GM12801 (cell line): Measurements from ENCODE around the gene VAMP5.

Experiments
- CTCF ChIP-seq: IDR thresholded peaks from one replicate; pipeline ENCODE4 v1.5.1; 2011; ENCODE audit warnings: control low read depth; ENCODE audit not compliant: insufficient read length; ENCODE audit errors: extremely low read depth

VAMP5 gene

DNA sequence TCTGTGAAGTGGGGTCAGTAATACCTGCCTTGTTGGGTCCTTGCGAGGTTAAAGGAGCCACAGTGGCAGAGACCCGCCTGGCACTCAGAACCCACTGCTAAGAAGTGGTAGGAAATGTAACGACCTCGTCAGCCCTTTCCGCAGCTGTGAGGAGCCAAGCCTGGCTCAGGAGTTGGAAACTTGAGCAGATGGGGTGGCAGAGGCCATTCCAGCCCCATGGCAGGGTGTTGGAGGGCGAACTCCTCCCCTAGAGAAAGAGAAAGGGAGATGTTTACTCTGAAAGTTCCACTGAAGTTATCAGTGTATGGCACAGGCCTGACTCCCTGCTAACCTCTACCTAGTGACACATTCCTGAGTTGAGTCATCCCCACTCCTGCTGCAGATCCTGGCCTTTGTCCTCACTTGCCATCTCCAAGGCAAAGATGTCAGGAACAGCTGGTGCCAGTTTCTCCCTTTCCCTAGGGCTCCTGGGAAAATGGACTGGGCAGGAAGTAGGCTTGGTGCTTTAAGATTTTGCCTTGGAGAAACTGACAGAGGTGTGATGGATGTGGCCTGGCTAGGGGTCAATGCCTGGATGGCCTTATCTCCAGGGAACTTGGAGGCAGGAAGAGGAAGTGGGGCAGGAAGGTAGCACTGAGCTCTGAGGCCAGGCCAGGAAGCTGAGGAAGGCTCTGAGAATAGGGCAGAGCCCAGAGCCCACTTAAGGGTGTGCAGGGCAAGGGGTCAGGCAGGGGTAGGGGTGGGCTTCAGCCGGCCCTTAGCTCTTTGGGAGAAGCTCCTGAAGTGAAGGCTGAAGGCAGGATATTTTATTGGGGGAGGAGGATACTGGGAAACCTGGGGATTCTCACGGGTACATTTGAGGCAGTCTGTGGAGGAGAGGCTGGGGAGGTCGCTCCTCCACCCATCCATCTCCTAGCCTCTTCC lies 888 bp downstream of the VAMP5 start:
- TF ChIP-seq CTCF: no peak

DNA sequence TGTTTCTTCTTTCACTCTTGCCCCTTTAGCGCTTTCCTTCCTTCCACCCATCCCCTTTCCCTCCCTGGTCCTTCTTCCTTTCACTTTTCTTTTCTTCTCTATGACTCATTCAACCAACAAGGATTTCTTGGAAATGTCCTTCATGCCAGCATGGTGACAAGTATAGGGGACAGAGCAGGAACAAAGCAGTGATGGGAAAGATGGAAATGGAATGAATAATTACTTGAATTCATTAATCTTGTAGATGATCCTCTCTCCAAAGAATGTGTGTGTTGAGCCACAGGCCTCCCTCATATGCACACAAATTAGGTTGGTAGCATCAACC lies 1.5 kb downstream of the VAMP5 start:
- TF ChIP-seq CTCF: no peak

DNA sequence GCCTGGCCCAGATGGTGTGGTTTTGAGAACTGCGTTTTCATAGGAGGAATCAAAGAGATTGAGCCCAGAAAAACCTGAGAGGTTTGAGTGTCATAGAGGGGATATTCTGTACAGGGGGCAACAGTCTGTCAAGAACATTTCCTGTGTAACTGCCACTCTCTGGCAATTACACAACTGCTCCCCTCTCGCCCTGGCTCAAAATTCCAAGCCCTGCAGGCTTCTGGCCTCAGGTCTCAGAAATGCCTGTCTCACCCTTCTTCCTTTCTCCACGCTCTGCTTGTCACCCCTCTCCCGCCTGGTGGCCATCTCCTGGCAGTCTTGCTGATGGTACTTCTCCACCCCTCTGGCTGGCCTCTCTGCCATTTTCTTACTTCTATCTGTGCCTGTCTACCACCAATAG lies 4.0 kb downstream of the VAMP5 start:
- TF ChIP-seq CTCF: no peak

DNA sequence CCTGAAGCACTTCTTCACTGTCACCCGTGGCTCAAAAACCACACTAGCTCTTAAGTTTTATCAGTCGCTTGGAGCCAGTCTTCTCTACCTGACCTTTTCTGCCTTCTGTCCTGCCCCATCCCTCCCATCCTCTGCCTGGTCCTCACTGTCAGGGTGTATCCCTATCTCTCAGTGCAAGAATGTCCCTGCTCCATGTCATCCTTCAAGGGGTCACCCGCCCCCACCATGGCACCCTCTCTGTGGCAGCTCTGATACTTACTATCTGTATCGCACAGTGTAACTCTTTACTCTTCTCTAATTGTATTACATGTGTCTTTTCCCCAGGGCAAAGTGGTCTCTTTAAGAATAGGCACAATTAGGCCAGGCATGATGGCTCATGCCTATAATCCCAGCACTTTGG lies 4.4 kb downstream of the VAMP5 start:
- no peak for TF ChIP-seq CTCF

DNA sequence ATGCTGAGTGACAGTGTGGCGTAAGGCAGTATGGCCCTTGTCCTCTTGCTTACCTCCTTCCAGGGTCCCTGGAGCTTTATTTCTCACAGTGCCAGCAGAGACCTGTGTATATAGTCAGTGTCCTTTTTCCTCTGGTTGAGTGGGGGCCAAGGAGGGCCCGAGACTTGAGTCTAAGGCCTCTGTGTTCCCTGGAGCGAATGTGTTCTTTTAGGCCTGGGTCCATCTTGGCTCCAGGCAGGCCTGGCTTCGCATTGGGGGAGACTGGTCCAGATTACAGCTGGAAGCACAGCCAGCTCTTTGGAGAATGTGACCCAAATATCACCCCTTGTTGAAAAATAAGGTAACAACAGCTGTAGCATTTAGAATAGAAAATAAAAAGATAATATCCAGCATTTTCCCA lies 5.0 kb downstream of the VAMP5 start:
- TF ChIP-seq CTCF: no peak

GRCh38 chr2:85589982-85590791 lies 6.0 kb downstream of the VAMP5 start:
- no peak for TF ChIP-seq CTCF

- TF ChIP-seq CTCF: no peak
Measured at GRCh38 chr2:85590950-85591349, 6.7 kb downstream of the VAMP5 start.
